ENCODE results near the gene SH3RF3.
A peak's percentile ranks its signal among the peaks of the same experiment; 100 is the strongest.

SH3RF3 gene

GRCh38 chr2:109486711-109487535 lies 357.9 kb downstream of the SH3RF3 start:
- DNase-seq, result no peak

- no peak for DNase-seq
Measured at GRCh38 chr2:109487536-109487869, 358.5 kb downstream of the SH3RF3 start.

GRCh38 chr2:109487871-109488655 lies 359.1 kb downstream of the SH3RF3 start:
- DNase-seq, result no peak

- no peak for DNase-seq
Measured at GRCh38 chr2:109489296-109489695, 360.3 kb downstream of the SH3RF3 start.

- no peak for DNase-seq
Measured at GRCh38 chr2:109493176-109493935, 364.4 kb downstream of the SH3RF3 start.

GRCh38 chr2:109494351-109494750 lies 365.3 kb downstream of the SH3RF3 start:
- DNase-seq, result no peak

GRCh38 chr2:109497463-109497862 lies 368.5 kb downstream of the SH3RF3 start:
- DNase-seq, result no peak

- no peak for DNase-seq
Measured at GRCh38 chr2:109497911-109498870, 369.2 kb downstream of the SH3RF3 start.

GRCh38 chr2:109498906-109499305 lies 369.9 kb downstream of the SH3RF3 start:
- DNase-seq, result no peak

GRCh38 chr2:109499566-109499965 lies 370.6 kb downstream of the SH3RF3 start:
- no peak for DNase-seq

- DNase-seq, result no peak
Measured at GRCh38 chr2:109500910-109501309, 371.9 kb downstream of the SH3RF3 start.

- DNase-seq, result no peak
Measured at GRCh38 chr2:109501461-109501860, 372.5 kb downstream of the SH3RF3 start.

GRCh38 chr2:109503191-109503590 lies 374.2 kb downstream of the SH3RF3 start:
- DNase-seq, result no peak

- DNase-seq, result peak in 4 of 56 donors; percentile 6 to 33 (median 12)
Measured at GRCh38 chr2:109507217-109507616, 378.2 kb downstream of the SH3RF3 start.

GRCh38 chr2:109507828-109508227 lies 378.8 kb downstream of the SH3RF3 start:
- DNase-seq, result no peak

- DNase-seq, result no peak
Measured at GRCh38 chr2:109508556-109508955, 379.6 kb downstream of the SH3RF3 start.

- peak in 51 of 56 donors; percentile 6 to 88 (median 44) for DNase-seq
Measured at GRCh38 chr2:109510136-109511028, 381.4 kb downstream of the SH3RF3 start.

- no peak for DNase-seq
Measured at GRCh38 chr2:109511168-109511567, 382.2 kb downstream of the SH3RF3 start.

GRCh38 chr2:109512076-109512475 lies 383.1 kb downstream of the SH3RF3 start:
- DNase-seq, result no peak

- DNase-seq, result no peak
Measured at GRCh38 chr2:109513230-109513629, 384.2 kb downstream of the SH3RF3 start.
